GM12878 (cell line): Measurements from ENCODE around the gene NRSN2. TPM values are rescaled to one million over a fixed set of nuclear protein-coding genes. Genes with fewer than 3 reads are reported as not detected.
A peak's percentile ranks its signal among the peaks of the same experiment; 100 is the strongest.

Experiments
- ATAC-seq: fragments of 200-7000 bp; cut with Tn5 transposase; 3 replicates; pipeline ENCODE4 v1.9.1; 2020; ENCODE audit warnings: mild to moderate bottlenecking, moderate library complexity
- BruUV-seq: library from RNA; stranded (reverse); fragments of 400-500 nt; replicated peaks from 2 replicates; lab custom pipeline; 2021; lab: Mats Ljungman, UMichigan
- CTCF ChIA-PET: fragments of 300-600 bp; sonication (Branson Sonifier 250); formaldehyde crosslinking; extraction: SDS; loops from one replicate; lab custom pipeline; 2021; ENCODE audit warnings: inconsistent platforms; lab: Yijun Ruan, JAX
- POLR2A ChIA-PET: fragments of 350-600 bp; formaldehyde crosslinking; extraction: SDS; loops from one replicate; lab custom pipeline; 2021; ENCODE audit warnings: inconsistent platforms; lab: Charles Lee
- RAD21 ChIA-PET: fragments of 300-600 bp; sonication (Branson Sonifier 250); formaldehyde crosslinking; loops from one replicate; lab custom pipeline; 2023; ENCODE audit warnings: antibody characterized with exemption; ENCODE audit not compliant: unreplicated experiment; lab: Charles Lee
- SMC1A ChIA-PET: fragments of 300-600 bp; sonication (Branson Sonifier 250); formaldehyde crosslinking; loops from one replicate; lab custom pipeline; 2023; ENCODE audit not compliant: unreplicated experiment, uncharacterized antibody; lab: Charles Lee
- DNase-seq: peaks from one replicate; pipeline ENCODE4 v3.0.0-alpha.2; 2011; ENCODE audit warnings: low read depth, low spot score
- FAIRE-seq: peaks from 3 replicates; lab custom pipeline; 2011; peaks lifted over from hg19 to GRCh38; lab: Jason Lieb, UNC
- H2AFZ ChIP-seq: 2 replicates; pipeline ENCODE4 v1.6.0; 2011; ENCODE audit warnings: low read depth, low read length, control low read depth; ENCODE audit not compliant: control insufficient read depth
- H3K27ac ChIP-seq: 2 replicates; pipeline ENCODE4 v1.5.1; 2011; ENCODE audit warnings: control low read depth; ENCODE audit not compliant: control insufficient read depth, insufficient read depth
- H3K27me3 ChIP-seq, 2 experiments: replicated peaks in 1 of 2; 2 replicates each; pipeline versions ENCODE4 v1.6.0 to v1.6.1; 2011; ENCODE audit warnings: low read length in 1 of 2; ENCODE audit not compliant: control insufficient read depth in 2 of 2, insufficient read depth in 2 of 2
- H3K36me3 ChIP-seq, 2 experiments: 2 replicates each; pipeline ENCODE4 v1.5.1; 2011; ENCODE audit warnings: low read length in 1 of 2; ENCODE audit not compliant: control insufficient read depth in 2 of 2, insufficient read depth in 2 of 2
- H3K4me1 ChIP-seq: 2 replicates; pipeline ENCODE4 v1.6.1; 2011; ENCODE audit warnings: mild to moderate bottlenecking, low read length, moderate library complexity, mixed read lengths; ENCODE audit not compliant: control insufficient read depth, insufficient read depth
- H3K4me2 ChIP-seq: 2 replicates; pipeline ENCODE4 v1.6.0; 2011; ENCODE audit warnings: control low read depth; ENCODE audit not compliant: control insufficient read depth, insufficient read depth
- H3K4me3 ChIP-seq: fragments of 200-600 bp; sonication (generic); 2 replicates; pipeline ENCODE4 v1.5.1; 2016
- H3K79me2 ChIP-seq: 2 replicates; pipeline ENCODE4 v1.6.0; 2011; ENCODE audit warnings: low read length; ENCODE audit not compliant: control insufficient read depth, insufficient read depth
- H3K9ac ChIP-seq: 2 replicates; pipeline ENCODE4 v1.8.0; 2011; ENCODE audit warnings: low read length, control low read depth, mixed read lengths; ENCODE audit not compliant: control insufficient read depth, insufficient read depth
- H3K9me3 ChIP-seq: replicated peaks from 3 replicates; pipeline ENCODE4 v1.5.1; 2011; ENCODE audit warnings: mild to moderate bottlenecking, low read length; ENCODE audit not compliant: control insufficient read depth, insufficient read depth
- H4K20me1 ChIP-seq: 2 replicates; pipeline ENCODE4 v1.6.0; 2011; ENCODE audit not compliant: control insufficient read depth, insufficient read depth
- BCL3 ChIP-seq: IDR thresholded peaks from 2 replicates; pipeline ENCODE4 v1.6.1; 2011; ENCODE audit warnings: borderline replicate concordance, low read depth, mild to moderate bottlenecking, moderate library complexity, low read length; ENCODE audit not compliant: insufficient read depth, poor library complexity, severe bottlenecking
- BHLHE40 ChIP-seq, 2 experiments: fragments of 450-650 bp in 1 of 2; IDR thresholded peaks; 2 replicates each; pipeline ENCODE4 v1.6.1; 2011 to 2017; ENCODE audit warnings: low read depth in 2 of 2, borderline replicate concordance in 1 of 2, improper control_type of control experiment in 1 of 2, low read length in 1 of 2, mild to moderate bottlenecking in 1 of 2
- BMI1 ChIP-seq: fragments of 450-650 bp; IDR thresholded peaks from 2 replicates; pipeline ENCODE4 v1.6.1; 2016; ENCODE audit warnings: mild to moderate bottlenecking, moderate library complexity, borderline replicate concordance
- CHD2 ChIP-seq: IDR thresholded peaks from 2 replicates; pipeline ENCODE4 v1.6.1; 2011; ENCODE audit warnings: low read depth, low read length, improper control_type of control experiment, borderline replicate concordance
- IKZF1 ChIP-seq: fragments of 450-650 bp; conservative IDR thresholded peaks from 2 replicates; pipeline ENCODE4 v1.6.1; 2017; ENCODE audit warnings: antibody characterized with exemption, mild to moderate bottlenecking
- NFYB ChIP-seq: IDR thresholded peaks from 2 replicates; pipeline ENCODE4 v1.6.1; 2011; ENCODE audit warnings: low read depth, mild to moderate bottlenecking, low read length, improper control_type of control experiment, moderate library complexity; ENCODE audit not compliant: insufficient read depth
- PBX3 ChIP-seq: IDR thresholded peaks from 2 replicates; pipeline ENCODE4 v1.6.1; 2011; ENCODE audit warnings: mild to moderate bottlenecking, low read depth, low read length, moderate library complexity; ENCODE audit not compliant: insufficient replicate concordance
- PKNOX1 ChIP-seq: fragments of 450-650 bp; IDR thresholded peaks from 2 replicates; pipeline ENCODE4 v1.6.1; 2016; ENCODE audit warnings: mild to moderate bottlenecking
- RAD21 ChIP-seq: IDR thresholded peaks from 2 replicates; pipeline ENCODE4 v1.6.1; 2011; ENCODE audit warnings: mild to moderate bottlenecking, low read depth, low read length, moderate library complexity; ENCODE audit not compliant: insufficient read depth
- SP1 ChIP-seq: IDR thresholded peaks from one replicate; pipeline ENCODE4 v1.6.1; 2011; ENCODE audit warnings: low read depth, low read length
- WGBS: methylation state at CpG from one replicate; pipeline ENCODE4 v1.1.6; 2016; ENCODE audit warnings: low lambda C conversion rate; ENCODE audit not compliant: insufficient replicate concordance, insufficient coverage; ENCODE audit errors: missing lambda C conversion rate; 5-methylcytosine and 5-hydroxymethylcytosine counted together
- in situ Hi-C: fragments of 300-500 bp; cut with MboI; formaldehyde crosslinking; loops from 9 replicates; pipeline ENCODE4 v1.14.3; 2018; ENCODE audit warnings: mixed read lengths
- intact Hi-C: fragments of 100-400 bp; cut with micrococcal nuclease; formaldehyde crosslinking; loops from one replicate; pipeline ENCODE4 v1.14.2; 2022; ENCODE audit not compliant: unreplicated experiment
- polyA plus RNA-seq, 11 experiments: library from polyadenylated mRNA; depleted of rRNA in 4 of 11; unstranded in 6 of 11; stranded (reverse) in 5 of 11; fragments of >200 nt; fragmentation: Nextera tagmentation in 4 of 11; fragmentation: Illumina TruSeq in 1 of 11; extraction: Ambion mirVana in 4 of 11; extraction: Trizol in 1 of 11; gene quantifications; 1 replicate in 1 of 11; 2 replicates in 10 of 11; pipeline versions ENCODE4 v1.2.1 to v1.2.3, GENCODE V29; 2011 to 2016; ENCODE audit warnings: inconsistent platforms in 2 of 11, missing spikeins in 2 of 11, low read depth in 1 of 11
- total RNA-seq, 4 experiments: library from RNA; depleted of rRNA in 3 of 4; stranded (reverse); fragments of >200 nt in 3 of 4; fragmentation: Illumina TruSeq in 1 of 4; extraction: Trizol in 1 of 4; gene quantifications; 2 replicates each; pipeline versions ENCODE4 v1.2.1 to v1.2.3, GENCODE V29; 2013 to 2021

The NRSN2 gene
- total and polyA plus RNA-seq, 10 of the 15 experiments (the other 5 are each of a cell fraction or from before 2014, with no cell fraction given) = 6.2 to 32.4 (median 13.0) TPM

GRCh38 chr20:309841-310644, 36.9 kb upstream of the NRSN2 start:
- Histone ChIP-seq H3K9ac (no peak overlapping the region), H3K27ac (no peak overlapping the region; the same call in 1 of the 2 replicates), H4K20me1 (no peaks in the 10 kb centered on the region), H2AFZ (peak overlapping the region; percentile 88), H3K79me2 (no peaks in the 10 kb centered on the region), H3K27me3 (no peaks in the 10 kb centered on the region), H3K36me3 (no peaks in the 10 kb centered on the region), H3K4me2 (peak overlapping the region; percentile 91), H3K9me3 (no peaks in the 10 kb centered on the region), H3K4me1 (peaks cover 4% of the 10 kb centered on the region; the same call in 1 of the 2 replicates), H3K4me3 (peak overlapping the region; percentile 46)
- TF ChIP-seq BHLHE40 (IDR thresholded peaks at IDR 0.05; ENCODE audit: borderline replicate concordance in 1 of 2, low read depth in 2 of 2, low read length in 1 of 2) (peak; percentile 45 to 76; a peak in 2 of 4 replicates), IKZF1 (0 out of 2 replicates have a peak, but pooled peaks have one; percentile 18), PKNOX1 (peak; percentile 95), BCL3 (no peak), BMI1 (peak; percentile 97), NFYB (peak; percentile 73; the same call in 1 of the 2 replicates), RAD21 (no peak), PBX3 (peak; percentile 85), SP1 (peak; percentile 60), CHD2 (0 out of 2 replicates have a peak, but pooled peaks have one; percentile 28)
- intact Hi-C loops = no loop called here
- DNase-seq (no peak), ATAC-seq (peak; percentile 100), FAIRE-seq (peak; percentile 75)
- BruUV-seq = no TSS peak
- ChIA-PET CTCF (interaction anchor here (0.6 to 2.3 kb wide), 9 partner anchors 9 to 234 kb away, joined by 3 to 12 read pairs (median 4); partner anchors contain the start of gene CSNK2A1), POLR2A (interaction anchor here (0.5 to 2.5 kb wide), 4 partner anchors 11 to 1083 kb away, joined by 3 to 11 read pairs (median 6); partner anchors contain the start of gene SOX12), SMC1A (interaction anchor here (1.0 to 1.6 kb wide), 4 partner anchors 10 to 21 kb away, joined by 3 to 6 read pairs (median 6); no protein-coding TSS in a partner anchor), RAD21 (interaction anchor here (2.5 to 2.7 kb wide), 2 partner anchors 12 to 44 kb away, joined by 10 to 12 read pairs; partner anchors contain the start of gene ZCCHC3)
- in situ Hi-C loops = no loop called here
- WGBS = 37% methylated on average over 27 of the region's 31 CpGs
